Measurements from ENCODE around the gene SH3GLB1. TPM values are rescaled to one million over a fixed set of nuclear protein-coding genes. Genes with fewer than 3 reads are reported as not detected.

The SH3GLB1 gene
- total RNA-seq, 1 donor from 2014 or later = 114 TPM

GRCh38 chr1:86714159-86714558, 9.8 kb downstream of the SH3GLB1 start:
- Histone ChIP-seq H3K36me3 (peaks cover 9% of the 10 kb centered on the region), H3K27ac (replicated peaks) (peak overlapping the region; percentile 82), H3K4me3 (peak overlapping the region; percentile 22), H3K4me1 (peaks cover 98% of the 10 kb centered on the region), H3K9me3 (replicated peaks) (no peaks in the 10 kb centered on the region), H3K27me3 (ENCODE audit: low read depth) (no peaks in the 10 kb centered on the region)
- DNase-seq = no peak
- intact Hi-C loops (cut with micrococcal nuclease) = no loop called here
- no peak for TF ChIP-seq CTCF (IDR thresholded peaks at IDR 0.05; ENCODE audit: borderline replicate concordance)

GRCh38 chr1:86714561-86715244, 10.3 kb downstream of the SH3GLB1 start:
- H3K4me1 ChIP-seq = peaks cover 98% of the 10 kb centered on the region
- no peak for TF ChIP-seq CTCF (IDR thresholded peaks at IDR 0.05; ENCODE audit: borderline replicate concordance)

GRCh38 chr1:86718786-86719185, 14.4 kb downstream of the SH3GLB1 start:
- no peaks in the 10 kb centered on the region for H3K9me3 ChIP-seq (replicated peaks)
- TF ChIP-seq CTCF (IDR thresholded peaks at IDR 0.05; ENCODE audit: borderline replicate concordance) = no peak
- DNase-seq = no peak
- intact Hi-C loops (cut with micrococcal nuclease) = no loop called here
- H3K27ac ChIP-seq (replicated peaks) = peak overlapping the region; percentile 53
- peaks cover 53% of the 10 kb centered on the region for H3K36me3 ChIP-seq
- no peaks in the 10 kb centered on the region for H3K27me3 ChIP-seq (ENCODE audit: low read depth)
- H3K4me3 ChIP-seq = peak overlapping the region; percentile 12
- peaks cover 69% of the 10 kb centered on the region for H3K4me1 ChIP-seq

More at GRCh38 chr1:86714561-86715244, 10.3 kb downstream of the SH3GLB1 start:
- peak overlapping the region; percentile 82 for H3K27ac ChIP-seq (replicated peaks)
- no peaks in the 10 kb centered on the region for H3K27me3 ChIP-seq (ENCODE audit: low read depth)
- no peak for DNase-seq
- no peaks in the 10 kb centered on the region for H3K9me3 ChIP-seq (replicated peaks)
- intact Hi-C loops (cut with micrococcal nuclease) = no loop called here
- peaks cover 14% of the 10 kb centered on the region for H3K36me3 ChIP-seq
- peak overlapping the region; percentile 22 for H3K4me3 ChIP-seq

GRCh38 chr1:86731416-86731815, 27.0 kb downstream of the SH3GLB1 start:
- Histone ChIP-seq H3K9me3 (replicated peaks) (no peaks in the 10 kb centered on the region), H3K36me3 (peaks cover 70% of the 10 kb centered on the region), H3K27me3 (ENCODE audit: low read depth) (no peaks in the 10 kb centered on the region), H3K4me3 (no peak overlapping the region), H3K27ac (replicated peaks) (no peak overlapping the region), H3K4me1 (peaks cover 13% of the 10 kb centered on the region)
- DNase-seq = no peak
- intact Hi-C loops (cut with micrococcal nuclease) = no loop called here
- no peak for TF ChIP-seq CTCF (IDR thresholded peaks at IDR 0.05; ENCODE audit: borderline replicate concordance)

GRCh38 chr1:86733340-86733739, 29.0 kb downstream of the SH3GLB1 start:
- Histone ChIP-seq H3K36me3 (peaks cover 71% of the 10 kb centered on the region), H3K4me3 (no peak overlapping the region), H3K27me3 (ENCODE audit: low read depth) (no peaks in the 10 kb centered on the region), H3K27ac (replicated peaks) (peak overlapping the region; percentile 2), H3K4me1 (peaks cover 11% of the 10 kb centered on the region), H3K9me3 (replicated peaks) (no peaks in the 10 kb centered on the region)
- DNase-seq = no peak
- intact Hi-C loops (cut with micrococcal nuclease) = no loop called here
- no peak for TF ChIP-seq CTCF (IDR thresholded peaks at IDR 0.05; ENCODE audit: borderline replicate concordance)
